Panc1 (cell line): ENCODE results near the gene POU4F1. TPM values are rescaled to one million over a fixed set of nuclear protein-coding genes. Genes with fewer than 3 reads are reported as not detected.

Source experiments
- ATAC-seq: fragments of 200-7000 bp; cut with Tn5 transposase; 2 replicates; pipeline ENCODE4 v1.9.1; 2020; ENCODE audit warnings: mild to moderate bottlenecking, moderate library complexity
- BruUV-seq: library from RNA; stranded (reverse); fragments of 400-500 nt; replicated peaks from 2 replicates; lab custom pipeline; 2021; lab: Mats Ljungman, UMichigan
- CTCF ChIA-PET: fragments of 300-600 bp; sonication (Branson Sonifier 250); formaldehyde crosslinking; loops from one replicate; lab custom pipeline; 2022; ENCODE audit warnings: antibody characterized with exemption; lab: Charles Lee
- POLR2A ChIA-PET: fragments of 300-600 bp; sonication (Branson Sonifier 250); formaldehyde crosslinking; loops from one replicate; lab custom pipeline; 2022; ENCODE audit warnings: antibody characterized with exemption; lab: Charles Lee
- DNase-seq: peaks from one replicate; pipeline ENCODE4 v3.0.0-alpha.2; 2010; ENCODE audit warnings: low read depth, low spot score
- H3K27ac ChIP-seq: 2 replicates; pipeline ENCODE4 v1.5.1; 2011; ENCODE audit warnings: mild to moderate bottlenecking, low read length, inconsistent platforms
- H3K27me3 ChIP-seq: fragments of 200-500 bp; sonication (Bioruptor generic); 2 replicates; pipeline ENCODE4 v1.6.0; 2014; ENCODE audit warnings: low read length, inconsistent platforms; ENCODE audit not compliant: control insufficient read depth, insufficient read depth
- H3K36me3 ChIP-seq: fragments of 200-500 bp; sonication (Bioruptor generic); 2 replicates; pipeline ENCODE4 v1.5.1; 2014; ENCODE audit warnings: inconsistent platforms, mild to moderate bottlenecking, low read length, moderate library complexity; ENCODE audit not compliant: control insufficient read depth, insufficient read depth
- H3K4me1 ChIP-seq: 2 replicates; pipeline ENCODE4 v1.5.1; 2011; ENCODE audit warnings: inconsistent platforms, mild to moderate bottlenecking, low read length, moderate library complexity; ENCODE audit not compliant: control insufficient read depth, insufficient read depth
- H3K4me3 ChIP-seq, 2 experiments: 2 replicates each; pipeline ENCODE4 v1.5.1; 2011 to 2012; ENCODE audit warnings: low read depth in 2 of 2, low read length in 2 of 2, mild to moderate bottlenecking in 2 of 2, inconsistent platforms in 1 of 2, moderate library complexity in 1 of 2
- H3K9me3 ChIP-seq: fragments of 200-500 bp; sonication (Bioruptor generic); 2 replicates; pipeline ENCODE4 v1.5.1; 2014; ENCODE audit warnings: low read depth, mild to moderate bottlenecking, inconsistent platforms, low read length, moderate library complexity; ENCODE audit not compliant: control insufficient read depth, insufficient read depth
- POLR2AphosphoS5 ChIP-seq: IDR thresholded peaks from 2 replicates; pipeline ENCODE4 v1.6.1; 2012; ENCODE audit warnings: mild to moderate bottlenecking, low read depth, low read length, moderate library complexity
- SIN3A ChIP-seq: IDR thresholded peaks from 2 replicates; pipeline ENCODE4 v1.6.1; 2012; ENCODE audit warnings: low read depth, mild to moderate bottlenecking, low read length, moderate library complexity, borderline replicate concordance; ENCODE audit not compliant: insufficient read depth
- TCF7L2 ChIP-seq: IDR thresholded peaks from 2 replicates; pipeline ENCODE4 v1.6.1; 2011; ENCODE audit warnings: mild to moderate bottlenecking, low read depth, low read length, inconsistent platforms
- in situ Hi-C: cut with HindIII; loops from 2 replicates; pipeline ENCODE4 v1.10.0; 2016; ENCODE audit warnings: low sequenced_read_pairs, low pct_unique_long_range_greater_than_20kb
- intact Hi-C: fragments of 100-400 bp; cut with micrococcal nuclease; formaldehyde crosslinking; loops from one replicate; pipeline ENCODE4 v1.10.0; 2022; ENCODE audit not compliant: unreplicated experiment
- total RNA-seq: library from RNA; stranded (reverse); gene quantifications from one replicate; pipeline ENCODE4 v1.2.1, GENCODE V29; 2021; ENCODE audit not compliant: unreplicated experiment
- TF ChIP-seq, protein P1 (sequence below): fragments of 450-650 bp; IDR thresholded peaks from 2 replicates; pipeline ENCODE4 v1.5.1; 2017; ENCODE audit warnings: mild to moderate bottlenecking
- TF ChIP-seq, protein P2 (sequence below), 2 experiments: IDR thresholded peaks; 2 replicates each; pipeline ENCODE4 v1.6.1; 2011 to 2012; ENCODE audit warnings: low read depth in 2 of 2, control low read depth in 1 of 2, low read length in 1 of 2, mild to moderate bottlenecking in 1 of 2, moderate library complexity in 1 of 2; ENCODE audit not compliant: insufficient read depth in 1 of 2

The POU4F1 gene
- total RNA-seq, 1 experiment from 2014 or later: not detected

- ATAC-seq (no peak), DNase-seq (no peak)
- CTCF ChIA-PET: no interaction called here
- TF ChIP-seq TCF7L2 (no peak), POLR2AphosphoS5 (no peak), SIN3A (no peak)
- TF ChIP-seq, protein P1, sequence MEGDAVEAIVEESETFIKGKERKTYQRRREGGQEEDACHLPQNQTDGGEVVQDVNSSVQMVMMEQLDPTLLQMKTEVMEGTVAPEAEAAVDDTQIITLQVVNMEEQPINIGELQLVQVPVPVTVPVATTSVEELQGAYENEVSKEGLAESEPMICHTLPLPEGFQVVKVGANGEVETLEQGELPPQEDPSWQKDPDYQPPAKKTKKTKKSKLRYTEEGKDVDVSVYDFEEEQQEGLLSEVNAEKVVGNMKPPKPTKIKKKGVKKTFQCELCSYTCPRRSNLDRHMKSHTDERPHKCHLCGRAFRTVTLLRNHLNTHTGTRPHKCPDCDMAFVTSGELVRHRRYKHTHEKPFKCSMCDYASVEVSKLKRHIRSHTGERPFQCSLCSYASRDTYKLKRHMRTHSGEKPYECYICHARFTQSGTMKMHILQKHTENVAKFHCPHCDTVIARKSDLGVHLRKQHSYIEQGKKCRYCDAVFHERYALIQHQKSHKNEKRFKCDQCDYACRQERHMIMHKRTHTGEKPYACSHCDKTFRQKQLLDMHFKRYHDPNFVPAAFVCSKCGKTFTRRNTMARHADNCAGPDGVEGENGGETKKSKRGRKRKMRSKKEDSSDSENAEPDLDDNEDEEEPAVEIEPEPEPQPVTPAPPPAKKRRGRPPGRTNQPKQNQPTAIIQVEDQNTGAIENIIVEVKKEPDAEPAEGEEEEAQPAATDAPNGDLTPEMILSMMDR: no peak
- TF ChIP-seq, protein P2, sequence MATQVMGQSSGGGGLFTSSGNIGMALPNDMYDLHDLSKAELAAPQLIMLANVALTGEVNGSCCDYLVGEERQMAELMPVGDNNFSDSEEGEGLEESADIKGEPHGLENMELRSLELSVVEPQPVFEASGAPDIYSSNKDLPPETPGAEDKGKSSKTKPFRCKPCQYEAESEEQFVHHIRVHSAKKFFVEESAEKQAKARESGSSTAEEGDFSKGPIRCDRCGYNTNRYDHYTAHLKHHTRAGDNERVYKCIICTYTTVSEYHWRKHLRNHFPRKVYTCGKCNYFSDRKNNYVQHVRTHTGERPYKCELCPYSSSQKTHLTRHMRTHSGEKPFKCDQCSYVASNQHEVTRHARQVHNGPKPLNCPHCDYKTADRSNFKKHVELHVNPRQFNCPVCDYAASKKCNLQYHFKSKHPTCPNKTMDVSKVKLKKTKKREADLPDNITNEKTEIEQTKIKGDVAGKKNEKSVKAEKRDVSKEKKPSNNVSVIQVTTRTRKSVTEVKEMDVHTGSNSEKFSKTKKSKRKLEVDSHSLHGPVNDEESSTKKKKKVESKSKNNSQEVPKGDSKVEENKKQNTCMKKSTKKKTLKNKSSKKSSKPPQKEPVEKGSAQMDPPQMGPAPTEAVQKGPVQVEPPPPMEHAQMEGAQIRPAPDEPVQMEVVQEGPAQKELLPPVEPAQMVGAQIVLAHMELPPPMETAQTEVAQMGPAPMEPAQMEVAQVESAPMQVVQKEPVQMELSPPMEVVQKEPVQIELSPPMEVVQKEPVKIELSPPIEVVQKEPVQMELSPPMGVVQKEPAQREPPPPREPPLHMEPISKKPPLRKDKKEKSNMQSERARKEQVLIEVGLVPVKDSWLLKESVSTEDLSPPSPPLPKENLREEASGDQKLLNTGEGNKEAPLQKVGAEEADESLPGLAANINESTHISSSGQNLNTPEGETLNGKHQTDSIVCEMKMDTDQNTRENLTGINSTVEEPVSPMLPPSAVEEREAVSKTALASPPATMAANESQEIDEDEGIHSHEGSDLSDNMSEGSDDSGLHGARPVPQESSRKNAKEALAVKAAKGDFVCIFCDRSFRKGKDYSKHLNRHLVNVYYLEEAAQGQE (IDR thresholded peaks at IDR 0.05; ENCODE audit: insufficient read depth in 1 of 2, low read depth in 2 of 2, low read length in 1 of 2): no peak
- POLR2A ChIA-PET: no interaction called here
- Histone ChIP-seq H3K4me3 (no peak overlapping the region), H3K36me3 (no peaks in the 10 kb centered on the region; the same call in 1 of the 2 replicates), H3K4me1 (no peaks in the 10 kb centered on the region), H3K9me3 (no peaks in the 10 kb centered on the region), H3K27me3 (no peaks in the 10 kb centered on the region), H3K27ac (no peak overlapping the region)
- in situ Hi-C loops: no loop called here
- intact Hi-C loops: no loop called here
- no TSS peak for BruUV-seq
These were observed 7.7 kb upstream of the POU4F1 start for GRCh38 chr13:78611040-78611439.

GRCh38 chr13:78610381-78610883 is 7.1 kb upstream of the POU4F1 start:
- no peak for ATAC-seq
- no peaks in the 10 kb centered on the region for H3K27me3 ChIP-seq
- POLR2A ChIA-PET: no interaction called here

More at GRCh38 chr13:78610381-78610883, 7.1 kb upstream of the POU4F1 start:
- BruUV-seq: no TSS peak
- CTCF ChIA-PET: no interaction called here
- Histone ChIP-seq H3K27ac (no peak overlapping the region), H3K4me1 (no peaks in the 10 kb centered on the region), H3K4me3 (no peak overlapping the region), H3K9me3 (no peaks in the 10 kb centered on the region), H3K36me3 (no peaks in the 10 kb centered on the region; the same call in 1 of the 2 replicates)
- intact Hi-C loops (no loop called here), in situ Hi-C loops (no loop called here)
- TF ChIP-seq TCF7L2 (no peak), SIN3A (no peak), POLR2AphosphoS5 (no peak)
- TF ChIP-seq, protein P2 (IDR thresholded peaks at IDR 0.05; ENCODE audit: insufficient read depth in 1 of 2, low read depth in 2 of 2, low read length in 1 of 2): no peak
- TF ChIP-seq, protein P1: no peak
- DNase-seq: no peak
